Upper lobe of left lung (tissue), 6 donors: ENCODE data around the gene STX16. TPM values are rescaled to one million over a fixed set of nuclear protein-coding genes. Genes with fewer than 3 reads are reported as not detected.

ENCODE experiments used
- ATAC-seq, 2 donors: fragments of 200-7000 bp; cut with Tn5 transposase; one replicate each; pipeline ENCODE4 v1.9.1; 2022; ENCODE audit warnings: mild to moderate bottlenecking in 2 of 2, moderate library complexity in 2 of 2; ENCODE audit not compliant: low FRiP score in 2 of 2
- DNase-seq, 2 donors: peaks; one replicate each; pipeline ENCODE4 v3.0.0-alpha.2; 2019 to 2020
- H3K27ac ChIP-seq, 4 donors: fragments of 200-600 bp; sonication (generic); one replicate each; pipeline ENCODE4 v1.5.1; 2016 to 2019
- H3K27me3 ChIP-seq, 4 donors: fragments of 200-600 bp; sonication (generic); one replicate each; pipeline ENCODE4 v1.5.1; 2017 to 2019
- H3K36me3 ChIP-seq, 4 donors: fragments of 200-600 bp; sonication (generic); one replicate each; pipeline ENCODE4 v1.5.1; 2016 to 2019
- H3K4me1 ChIP-seq, 4 donors: fragments of 200-600 bp; sonication (generic); one replicate each; pipeline ENCODE4 v1.5.1; 2018 to 2019
- H3K4me3 ChIP-seq, 4 donors: fragments of 200-600 bp; sonication (generic); one replicate each; pipeline ENCODE4 v1.5.1; 2017 to 2019; ENCODE audit warnings: mild to moderate bottlenecking in 2 of 4, moderate library complexity in 1 of 4
- H3K9me3 ChIP-seq, 4 donors: fragments of 200-600 bp; sonication (generic); one replicate each; pipeline ENCODE4 v1.5.1; 2018 to 2019
- EP300 ChIP-seq, 4 donors: sonication (generic); formaldehyde crosslinking; IDR thresholded peaks; one replicate each; pipeline ENCODE4 v1.5.1; 2017; ENCODE audit warnings: antibody characterized with exemption in 4 of 4, control low read depth in 2 of 4
- POLR2A ChIP-seq, 4 donors: fragments of 450-650 bp; IDR thresholded peaks; one replicate each; pipeline ENCODE4 v1.5.1; 2016 to 2017; ENCODE audit warnings: antibody characterized with exemption in 4 of 4, mild to moderate bottlenecking in 2 of 4
- POLR2AphosphoS5 ChIP-seq, 2 donors: sonication (generic); formaldehyde crosslinking; IDR thresholded peaks; one replicate each; pipeline ENCODE4 v1.5.1; 2017; ENCODE audit warnings: antibody characterized with exemption in 2 of 2
- WGBS, 2 donors: methylation state at CpG; one replicate each; pipeline ENCODE4 v1.1.5; 2017 to 2018; 5-methylcytosine and 5-hydroxymethylcytosine counted together
- total RNA-seq, 6 donors: library from RNA; depleted of rRNA in 4 of 6; stranded (reverse); fragments of >200 nt in 4 of 6; gene quantifications; one replicate each; pipeline versions ENCODE4 v1.1.0 to v1.2.1, GENCODE V29; 2016 to 2021
- TF ChIP-seq, protein P1 (sequence below), 6 experiments: fragments of 450-650 bp in 4 of 6; fragments of 200-600 bp in 2 of 6; sonication (generic) in 2 of 6; IDR thresholded peaks; one replicate each; pipeline ENCODE4 v1.5.1; 2016 to 2019; ENCODE audit warnings: antibody characterized with exemption in 6 of 6
- donor health status: DM: no; HTN: no; CAD: no; lungs with moderate emphysema.
- donor health status: DM: no; HTN: yes; CAD: no; lungs with severe emphysema.

Gene STX16
- total RNA-seq, 6 donors from 2014 or later = 42.1 to 469 (median 64.7) TPM

DNA sequence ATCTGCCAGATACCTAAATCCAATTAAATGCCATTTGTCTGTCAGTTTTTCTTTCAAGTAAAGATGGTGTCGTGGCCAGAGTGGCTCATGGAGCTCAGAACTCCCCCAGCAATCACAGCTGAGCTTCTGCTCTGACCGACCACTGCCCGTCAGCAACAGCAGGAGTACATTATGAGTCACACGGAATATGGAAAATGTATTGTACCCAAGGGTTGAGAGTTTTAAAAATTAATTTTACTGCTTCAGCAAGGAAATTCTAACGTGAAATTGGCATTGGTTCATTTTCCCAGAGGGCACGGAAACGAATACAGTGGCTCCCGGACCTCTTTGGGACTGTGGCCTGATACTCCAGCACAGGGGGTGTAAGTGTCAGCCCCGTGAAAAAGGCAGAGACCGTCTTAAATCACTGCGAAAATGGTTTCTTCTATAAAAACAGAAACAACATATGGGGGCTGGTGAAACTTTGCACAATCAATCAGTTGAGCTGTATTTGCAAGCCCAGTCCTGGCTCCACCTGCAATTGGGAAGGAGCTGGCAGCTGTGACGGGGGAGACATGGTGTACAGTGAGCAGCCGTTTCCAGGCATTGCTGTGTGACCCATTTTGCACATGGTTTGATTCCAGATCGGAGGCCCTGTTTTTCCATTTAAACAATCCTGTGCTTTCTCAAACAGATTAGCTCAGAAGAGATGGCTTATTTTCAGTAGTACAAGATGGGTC is 54.3 kb downstream of the STX16 start:
- Histone ChIP-seq H3K36me3 (peaks cover 3 to 80% (median 43%) of the 10 kb centered on the region in 4 donors), H3K9me3 (no peaks in the 10 kb centered on the region), H3K4me1 (no peaks in the 10 kb centered on the region), H3K27me3 (no peaks in the 10 kb centered on the region), H3K27ac (no peak overlapping the region), H3K4me3 (no peak overlapping the region)
- 90 to 95% methylated on average over 14 of the region's 14 CpGs for WGBS, 2 donors
- ATAC-seq (no peak), DNase-seq (no peak)
- TF ChIP-seq EP300 (IDR thresholded peaks at IDR 0.05) = no peak
- TF ChIP-seq POLR2AphosphoS5 (IDR thresholded peaks at IDR 0.05) = no peak

DNA sequence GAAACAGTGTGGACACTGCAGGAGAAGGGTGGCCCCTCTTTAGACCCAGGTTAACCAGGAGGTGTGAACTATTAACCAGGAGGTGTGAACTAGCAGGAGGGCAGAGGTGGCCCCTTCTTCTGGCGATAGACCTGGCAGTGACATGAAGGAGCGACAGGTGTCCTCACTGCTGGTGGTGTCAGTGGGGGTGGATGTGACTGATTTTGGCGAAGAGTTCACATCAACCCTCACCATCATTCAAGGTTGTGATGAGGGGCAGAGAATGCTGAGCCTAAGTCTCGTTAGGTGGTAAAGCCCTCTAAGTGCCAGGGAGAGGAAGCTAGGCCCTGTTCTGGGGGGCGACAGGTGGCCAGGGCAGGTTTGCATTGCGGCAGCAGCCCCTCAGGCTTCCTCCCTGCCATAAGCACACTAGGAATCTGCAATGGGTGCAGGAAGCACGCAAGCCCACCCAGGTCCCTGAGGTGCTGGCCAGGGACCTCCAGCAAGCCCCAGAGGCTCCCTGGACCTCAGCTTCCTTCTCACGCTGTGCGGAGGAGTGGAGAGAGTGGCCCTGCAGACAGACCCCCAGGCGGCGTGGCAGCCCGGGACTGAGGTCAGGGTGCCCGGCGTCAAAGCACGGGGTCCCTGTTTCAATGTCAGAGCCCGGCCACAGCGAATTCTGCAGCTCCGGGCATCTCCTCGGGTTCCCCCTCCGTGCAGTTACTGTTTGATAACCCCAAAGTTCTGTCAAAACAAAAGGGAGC is 55.2 kb downstream of the STX16 start:
- no peak for TF ChIP-seq POLR2AphosphoS5 (IDR thresholded peaks at IDR 0.05)
- TF ChIP-seq, protein P1, sequence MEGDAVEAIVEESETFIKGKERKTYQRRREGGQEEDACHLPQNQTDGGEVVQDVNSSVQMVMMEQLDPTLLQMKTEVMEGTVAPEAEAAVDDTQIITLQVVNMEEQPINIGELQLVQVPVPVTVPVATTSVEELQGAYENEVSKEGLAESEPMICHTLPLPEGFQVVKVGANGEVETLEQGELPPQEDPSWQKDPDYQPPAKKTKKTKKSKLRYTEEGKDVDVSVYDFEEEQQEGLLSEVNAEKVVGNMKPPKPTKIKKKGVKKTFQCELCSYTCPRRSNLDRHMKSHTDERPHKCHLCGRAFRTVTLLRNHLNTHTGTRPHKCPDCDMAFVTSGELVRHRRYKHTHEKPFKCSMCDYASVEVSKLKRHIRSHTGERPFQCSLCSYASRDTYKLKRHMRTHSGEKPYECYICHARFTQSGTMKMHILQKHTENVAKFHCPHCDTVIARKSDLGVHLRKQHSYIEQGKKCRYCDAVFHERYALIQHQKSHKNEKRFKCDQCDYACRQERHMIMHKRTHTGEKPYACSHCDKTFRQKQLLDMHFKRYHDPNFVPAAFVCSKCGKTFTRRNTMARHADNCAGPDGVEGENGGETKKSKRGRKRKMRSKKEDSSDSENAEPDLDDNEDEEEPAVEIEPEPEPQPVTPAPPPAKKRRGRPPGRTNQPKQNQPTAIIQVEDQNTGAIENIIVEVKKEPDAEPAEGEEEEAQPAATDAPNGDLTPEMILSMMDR (IDR thresholded peaks at IDR 0.05) = no peak
- TF ChIP-seq EP300 (IDR thresholded peaks at IDR 0.05) = no peak
- no peak for TF ChIP-seq POLR2A (IDR thresholded peaks at IDR 0.05)
- Histone ChIP-seq H3K4me1 (no peaks in the 10 kb centered on the region), H3K4me3 (no peak overlapping the region), H3K27ac (no peak overlapping the region), H3K27me3 (no peaks in the 10 kb centered on the region), H3K9me3 (no peaks in the 10 kb centered on the region), H3K36me3 (peaks cover 3 to 71% (median 44%) of the 10 kb centered on the region in 4 donors)
- no peak for ATAC-seq
- DNase-seq = no peak
- 90 to 91% methylated on average over 5 to 20 of the region's 20 CpGs for WGBS, 2 donors

DNA sequence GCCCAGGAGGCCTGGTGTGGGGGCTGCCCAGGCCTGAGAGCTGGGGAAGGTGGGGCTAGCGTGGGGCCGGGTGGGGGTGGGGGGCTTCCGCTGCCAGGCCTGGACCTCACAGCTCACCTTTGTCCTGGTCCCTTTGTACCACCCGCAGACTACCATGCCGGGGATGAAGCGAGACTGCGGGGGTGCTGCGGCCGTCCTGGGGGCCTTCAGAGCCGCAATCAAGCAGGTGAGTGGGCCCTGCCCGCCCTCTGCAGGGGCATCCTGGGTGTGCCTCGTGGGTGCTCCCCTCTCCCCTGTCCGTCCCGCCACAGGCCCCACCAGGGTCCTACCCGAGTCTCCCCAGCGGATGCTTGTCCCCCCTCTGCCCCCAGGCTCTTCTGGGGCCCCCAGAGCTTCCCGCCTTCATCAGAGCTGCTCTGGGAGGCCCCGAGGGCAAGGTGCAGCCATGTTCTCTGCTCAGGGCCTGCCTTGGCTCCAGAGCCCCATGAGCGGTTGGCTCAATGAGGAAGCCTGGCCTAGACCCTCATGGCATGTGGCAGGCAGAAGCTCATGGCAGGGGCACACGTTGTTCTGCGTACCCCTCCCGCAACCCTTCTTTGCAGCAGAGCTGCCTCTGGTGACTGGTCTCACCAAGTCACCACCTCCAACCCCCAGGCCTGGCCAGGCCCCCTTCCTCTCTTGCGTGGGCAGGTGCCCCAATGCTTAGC is 56.0 kb downstream of the STX16 start:
- no peak for ATAC-seq
- no peaks in the 10 kb centered on the region for H3K4me1 ChIP-seq
- 87 to 96% methylated on average over 4 to 21 of the region's 23 CpGs for whole genome bisulfite sequencing, 2 donors
- no peak overlapping the region for H3K4me3 ChIP-seq
- peak in 1 of 2 donors; percentile 14 for DNase-seq
- TF ChIP-seq POLR2AphosphoS5 (IDR thresholded peaks at IDR 0.05) (no peak), EP300 (IDR thresholded peaks at IDR 0.05) (no peak), POLR2A (IDR thresholded peaks at IDR 0.05) (no peak)
- TF ChIP-seq, protein P1 (IDR thresholded peaks at IDR 0.05) = no peak
- H3K36me3 ChIP-seq = peaks cover 3 to 63% (median 39%) of the 10 kb centered on the region in 4 donors
- H3K9me3 ChIP-seq = no peaks in the 10 kb centered on the region
- H3K27me3 ChIP-seq = no peaks in the 10 kb centered on the region
- no peak overlapping the region for H3K27ac ChIP-seq

DNA sequence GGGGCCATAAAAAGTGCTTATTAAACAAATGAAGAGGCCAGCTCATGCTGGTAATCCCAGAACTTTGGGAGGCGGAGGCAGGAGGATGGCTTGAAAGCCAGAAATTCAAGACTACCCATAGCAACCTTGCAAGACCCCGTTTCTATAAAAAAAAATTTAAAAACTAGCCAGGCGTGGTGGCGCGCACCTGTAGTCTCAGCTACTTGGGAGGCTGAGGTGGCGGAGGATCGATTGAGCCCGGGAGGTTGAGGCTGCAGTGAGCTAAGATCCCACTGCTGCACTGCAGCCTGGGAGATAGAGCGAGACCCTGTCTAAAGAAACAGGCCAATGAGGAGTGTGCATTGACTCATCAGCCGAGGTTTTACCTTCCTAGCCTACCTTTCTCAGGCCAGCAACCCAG is 56.7 kb downstream of the STX16 start:
- no peak for TF ChIP-seq EP300 (IDR thresholded peaks at IDR 0.05)
- Histone ChIP-seq H3K4me1 (no peaks in the 10 kb centered on the region), H3K9me3 (no peaks in the 10 kb centered on the region), H3K4me3 (no peak overlapping the region), H3K27me3 (no peaks in the 10 kb centered on the region), H3K36me3 (peaks cover 3 to 57% (median 35%) of the 10 kb centered on the region in 4 donors), H3K27ac (no peak overlapping the region)
- 96 to 98% methylated on average over 10 of the region's 10 CpGs for WGBS, 2 donors
- no peak for ATAC-seq
- DNase-seq = no peak

- H3K27ac ChIP-seq = no peak overlapping the region
- H3K27me3 ChIP-seq = no peaks in the 10 kb centered on the region
- DNase-seq (no peak), ATAC-seq (no peak)
- no peaks in the 10 kb centered on the region for H3K9me3 ChIP-seq
- peaks cover under 1 to 51% (median 29%) of the 10 kb centered on the region in 4 donors for H3K36me3 ChIP-seq
- H3K4me1 ChIP-seq = no peaks in the 10 kb centered on the region
- H3K4me3 ChIP-seq = no peak overlapping the region
- TF ChIP-seq EP300 (IDR thresholded peaks at IDR 0.05) (no peak), POLR2A (IDR thresholded peaks at IDR 0.05) (no peak), POLR2AphosphoS5 (IDR thresholded peaks at IDR 0.05) (no peak)
- TF ChIP-seq, protein P1 (IDR thresholded peaks at IDR 0.05) = no peak
- WGBS, 2 donors = 91 to 92% methylated on average over 15 to 22 of the region's 28 CpGs
Observed at GRCh38 chr20:58708246-58708931, 57.3 kb downstream of the STX16 start.
